ENCODE data around the gene MSANTD1.

MSANTD1 gene

GRCh38 chr4:3304831-3305609, 56.1 kb downstream of the MSANTD1 start:
- no peak for DNase-seq

GRCh38 chr4:3305610-3306371, 56.8 kb downstream of the MSANTD1 start:
- DNase-seq, result peak; percentile 45

All from activated CD8-positive, alpha-beta memory T cell treated with anti-CD3 and anti-CD28 coated beads, Interleukin-2, amount 50 U/mL, for 48 hours (primary cell).